AG09309 (cell line): ENCODE measurements around the gene LRP1-AS.

Experiments used
- DNase-seq: peaks from one replicate; pipeline ENCODE4 v3.0.0-alpha.2; 2010; ENCODE audit warnings: low read depth
- H3K4me3 ChIP-seq: 2 replicates; pipeline ENCODE4 v1.5.1; 2011; ENCODE audit warnings: mild to moderate bottlenecking, low read depth, low read length, moderate library complexity; ENCODE audit not compliant: control insufficient read depth
- CTCF ChIP-seq: IDR thresholded peaks from 2 replicates; pipeline ENCODE4 v1.5.1; 2011; ENCODE audit warnings: mild to moderate bottlenecking, low read depth, low read length, inconsistent platforms; ENCODE audit not compliant: insufficient read depth, control insufficient read depth; ENCODE audit errors: missing control alignments

Gene LRP1-AS

DNA sequence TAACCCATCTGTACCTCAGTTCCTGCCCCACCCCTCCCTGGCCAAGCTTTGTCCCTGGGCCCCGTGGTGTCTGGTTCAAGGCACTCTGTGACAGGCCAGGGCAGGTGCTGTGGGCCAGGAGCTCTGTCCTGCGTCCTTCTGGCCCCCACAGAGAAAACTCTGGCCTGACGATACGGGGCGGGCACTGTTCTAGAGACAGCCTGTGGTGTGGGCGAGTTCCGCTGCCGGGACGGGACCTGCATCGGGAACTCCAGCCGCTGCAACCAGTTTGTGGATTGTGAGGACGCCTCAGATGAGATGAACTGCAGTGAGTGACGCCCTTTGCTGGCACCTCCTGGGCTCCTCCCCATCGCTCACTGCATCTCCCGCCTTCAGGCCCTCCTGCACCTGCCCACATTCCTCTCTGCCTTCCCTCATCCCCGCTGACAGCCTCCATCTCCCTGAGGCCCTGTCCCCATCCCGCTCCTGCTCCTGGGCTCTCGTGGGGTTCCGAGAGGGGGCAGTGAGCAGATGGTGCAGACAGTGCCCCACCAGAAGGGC, 46.4 kb upstream of the LRP1-AS start:
- TF ChIP-seq CTCF: no peak
- H3K4me3 ChIP-seq: no peak overlapping the region
- DNase-seq: no peak

- DNase-seq: no peak
- TF ChIP-seq CTCF: no peak
- H3K4me3 ChIP-seq: no peak overlapping the region
Measured at GRCh38 chr12:57192920-57193319, 45.5 kb upstream of the LRP1-AS start.

GRCh38 chr12:57191410-57191809, 44.0 kb upstream of the LRP1-AS start:
- TF ChIP-seq CTCF: no peak
- no peak for DNase-seq
- no peak overlapping the region for H3K4me3 ChIP-seq

- no peak for TF ChIP-seq CTCF
Measured at GRCh38 chr12:57190821-57191220, 43.4 kb upstream of the LRP1-AS start.

GRCh38 chr12:57190037-57190436, 42.6 kb upstream of the LRP1-AS start:
- no peak overlapping the region for H3K4me3 ChIP-seq
- no peak for TF ChIP-seq CTCF
- no peak for DNase-seq

More at GRCh38 chr12:57190821-57191220, 43.4 kb upstream of the LRP1-AS start:
- DNase-seq: no peak
- H3K4me3 ChIP-seq: no peak overlapping the region

GRCh38 chr12:57188090-57188425, 40.6 kb upstream of the LRP1-AS start:
- TF ChIP-seq CTCF: no peak
- DNase-seq: no peak
- no peak overlapping the region for H3K4me3 ChIP-seq

- no peak for TF ChIP-seq CTCF
- no peak overlapping the region for H3K4me3 ChIP-seq
- no peak for DNase-seq
Measured at GRCh38 chr12:57187222-57188089, 40.0 kb upstream of the LRP1-AS start.
